ENCODE measurements around the gene INO80.
"Not testable (repeated sequence)": the region's sequence is repeated elsewhere in the genome, so short reads cannot be mapped to it uniquely, and the experiment has no call there.

Gene INO80

GRCh38 chr15:41116116-41116961, at the start of gene INO80:
Gene INO80, minus strand, starts transcription at chr15:41116280. Its CDS starts 19,970 bp downstream, at chr15:41096310.
- FAIRE-seq: peak; percentile 82

- no peak for FAIRE-seq
Measured at GRCh38 chr15:41161736-41162135, 45.7 kb upstream of the INO80 start.

DNA sequence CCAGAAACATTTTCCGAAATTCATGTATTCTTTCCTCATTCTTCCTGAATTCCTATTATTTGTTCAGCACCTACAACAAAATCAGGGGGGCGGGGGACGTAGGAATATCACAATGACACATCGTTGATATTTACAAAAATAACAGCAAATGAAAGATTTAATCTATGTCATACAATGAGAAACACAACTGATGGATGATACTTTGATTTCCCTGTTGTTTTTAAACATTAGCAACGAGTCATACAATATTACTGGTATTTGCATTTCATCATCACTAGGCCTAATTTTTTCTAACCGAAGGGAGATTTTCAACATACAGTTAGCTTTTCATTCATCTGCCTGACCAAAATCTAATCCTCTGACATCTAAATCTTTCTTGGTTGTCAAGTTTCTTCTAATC, 45.3 kb upstream of the INO80 start:
- no peak for FAIRE-seq

DNA sequence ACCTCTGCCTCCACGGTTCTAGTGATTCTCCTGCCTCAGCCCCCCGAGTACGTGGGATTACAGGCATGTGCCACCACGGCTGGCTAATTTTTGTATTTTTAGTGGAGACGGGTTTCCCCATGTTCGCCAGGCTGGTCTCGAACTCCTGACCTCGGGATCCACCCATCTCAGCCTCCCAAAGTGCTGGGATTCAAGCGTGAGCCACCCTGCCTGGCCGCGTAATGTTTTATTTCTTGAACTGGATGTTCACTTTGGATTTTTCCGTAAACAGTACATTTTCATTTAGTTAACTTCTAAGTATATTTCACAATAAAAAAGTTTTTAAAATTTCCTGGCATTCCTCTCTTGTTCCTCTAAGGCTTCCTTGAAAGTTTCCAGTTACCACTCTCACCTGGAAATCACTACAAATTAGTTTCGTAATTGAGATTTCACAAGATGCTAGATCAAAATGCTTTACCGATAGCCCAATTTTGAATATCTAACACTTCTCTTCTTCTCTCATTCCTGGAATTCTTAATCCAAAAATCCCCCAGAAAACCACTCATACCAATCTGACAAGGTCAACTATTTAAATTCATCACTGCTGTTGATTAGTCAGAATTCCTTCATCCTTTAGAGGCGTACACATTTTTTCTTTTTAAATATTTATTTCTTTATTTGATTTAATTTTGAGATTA, 44.7 kb upstream of the INO80 start:
- no peak for FAIRE-seq

DNA sequence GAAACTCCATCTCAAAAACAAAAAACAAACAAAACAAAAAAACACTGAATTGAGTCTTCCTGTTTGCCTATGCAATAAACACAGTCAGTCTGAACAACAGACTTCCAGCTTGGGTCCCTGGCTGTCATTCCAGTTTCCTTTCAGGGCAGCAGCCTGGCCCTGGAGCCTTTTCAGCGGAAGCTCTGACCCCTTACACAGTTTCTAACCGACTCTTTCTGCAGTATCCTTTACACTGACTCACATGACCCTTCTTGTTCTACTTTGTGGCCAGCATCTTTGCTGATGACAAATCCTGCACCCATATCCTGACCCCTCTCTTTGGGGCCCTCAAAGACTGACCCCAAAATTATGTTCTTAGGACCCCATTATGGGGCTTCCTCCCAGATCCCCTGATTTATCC, 38.3 kb upstream of the INO80 start:
- FAIRE-seq: no peak

GRCh38 chr15:41153733-41154132, 37.7 kb upstream of the INO80 start:
- FAIRE-seq: no peak

- FAIRE-seq: no peak
Measured at GRCh38 chr15:41151451-41152005, 35.4 kb upstream of the INO80 start.

- FAIRE-seq: no peak
Measured at GRCh38 chr15:41150279-41150678, 34.2 kb upstream of the INO80 start.

GRCh38 chr15:41148065-41148464, 32.0 kb upstream of the INO80 start:
- no peak for FAIRE-seq

- no peak for FAIRE-seq
Measured at GRCh38 chr15:41139619-41140018, 23.5 kb upstream of the INO80 start.

DNA sequence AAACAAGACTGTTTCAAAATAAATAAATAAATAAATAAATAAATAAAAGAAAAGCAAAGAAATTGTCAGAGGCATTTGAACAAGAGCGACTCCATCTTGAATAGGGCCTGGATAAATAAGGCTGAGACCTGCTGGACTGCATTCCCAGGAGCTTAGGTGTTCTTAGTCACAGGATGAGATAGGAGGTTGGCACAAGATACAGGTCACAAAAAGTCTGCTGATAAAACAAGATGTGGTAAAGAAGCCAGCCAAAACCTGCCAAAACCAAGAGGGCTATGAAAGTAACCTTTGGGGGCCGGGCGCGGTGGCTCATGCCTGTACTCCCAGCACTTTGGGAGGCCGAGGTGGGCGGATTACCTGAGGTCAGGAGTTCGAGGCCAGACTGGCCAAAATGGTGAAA, 23.0 kb upstream of the INO80 start:
- not testable (repeated sequence) for FAIRE-seq

DNA sequence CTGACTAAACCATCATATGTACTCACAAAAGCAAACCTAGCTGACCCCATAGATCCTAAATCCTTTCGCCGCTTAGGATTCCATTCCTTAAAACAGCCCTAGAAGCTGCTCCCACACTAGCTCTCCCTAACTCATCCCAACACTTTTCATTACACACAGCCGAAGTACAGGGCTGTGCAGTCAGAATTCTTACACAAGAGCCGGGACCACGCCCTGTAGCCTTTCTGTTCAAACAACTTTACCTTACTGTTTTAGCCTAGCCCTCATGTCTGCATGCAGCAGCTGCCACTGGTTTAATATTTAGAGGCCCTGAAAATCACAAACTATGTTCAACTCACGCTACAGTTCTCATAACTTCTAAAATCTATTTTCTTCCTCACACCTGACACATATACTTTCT, 19.5 kb upstream of the INO80 start:
- FAIRE-seq: not testable (repeated sequence)

DNA sequence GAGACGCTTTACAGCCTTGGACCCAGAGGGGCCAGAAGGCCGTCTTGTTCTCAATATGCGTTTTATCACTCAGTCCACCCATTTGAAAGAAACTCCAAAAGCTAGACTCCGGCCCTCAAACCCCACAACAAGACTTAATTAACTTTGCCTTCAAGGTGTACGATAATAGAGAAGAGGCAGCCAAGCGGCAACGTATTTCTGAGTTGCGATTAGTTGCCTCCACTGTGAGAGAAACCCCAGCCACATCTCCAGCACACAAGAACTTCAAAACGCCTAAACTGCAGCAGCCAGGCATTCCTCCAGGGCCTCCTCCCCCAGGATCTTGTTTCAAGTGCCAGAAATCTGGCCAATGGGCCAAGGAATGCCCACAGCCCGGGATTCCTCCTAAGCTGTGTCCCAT, 17.4 kb upstream of the INO80 start:
- FAIRE-seq: no peak

DNA sequence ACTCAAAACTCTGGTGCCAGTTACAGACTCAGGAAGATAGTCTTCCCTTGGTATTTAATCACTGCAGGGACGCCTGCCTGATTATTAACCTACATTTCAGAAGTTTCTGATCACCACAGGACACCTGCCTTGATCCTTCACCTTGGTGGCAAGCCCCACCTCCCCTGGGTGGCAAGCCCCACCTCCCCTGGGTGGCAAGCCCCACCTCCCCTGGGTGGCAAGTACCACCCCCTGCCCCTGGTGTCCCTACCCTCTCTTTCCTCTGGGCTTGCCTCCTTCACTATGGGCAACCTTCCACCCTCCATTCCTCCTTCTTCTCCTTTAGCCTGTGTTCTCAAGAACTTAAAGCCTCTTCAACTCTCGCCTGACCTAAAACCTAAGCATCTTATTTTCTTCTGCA, 16.0 kb upstream of the INO80 start:
- not testable (repeated sequence) for FAIRE-seq

GRCh38 chr15:41128174-41128902, 12.3 kb upstream of the INO80 start:
- no peak for FAIRE-seq

- FAIRE-seq: no peak
Measured at GRCh38 chr15:41125931-41126642, 10.0 kb upstream of the INO80 start.

DNA sequence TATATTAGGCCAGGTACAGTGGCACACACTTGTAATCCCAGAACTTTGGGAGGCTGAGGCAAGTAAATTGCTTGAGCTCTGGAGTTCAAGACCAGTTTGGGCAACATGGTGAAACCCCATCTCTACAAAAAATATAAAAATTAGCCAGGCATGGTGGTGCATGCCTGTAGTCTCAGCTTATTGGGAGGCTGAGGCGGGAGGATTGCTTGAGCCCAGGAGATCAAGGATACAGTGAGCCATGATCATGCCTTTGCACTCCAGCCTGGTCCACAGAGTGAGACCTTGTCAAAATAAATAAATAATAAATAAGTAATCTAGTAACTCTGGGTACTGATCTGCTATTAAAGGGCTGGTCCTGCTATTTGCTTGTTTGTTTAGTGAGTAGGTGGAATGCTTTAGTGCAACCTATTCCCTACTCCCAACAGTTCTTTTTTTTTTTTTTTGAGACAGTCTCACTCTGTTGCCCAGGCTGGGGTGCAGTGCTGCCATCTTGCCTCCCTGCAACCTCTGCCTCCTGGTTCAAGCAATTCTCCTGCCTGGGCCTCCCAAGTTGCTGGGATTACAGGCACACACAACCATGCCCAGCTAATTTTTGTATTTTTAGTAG, 9.1 kb upstream of the INO80 start:
- no peak for FAIRE-seq

DNA sequence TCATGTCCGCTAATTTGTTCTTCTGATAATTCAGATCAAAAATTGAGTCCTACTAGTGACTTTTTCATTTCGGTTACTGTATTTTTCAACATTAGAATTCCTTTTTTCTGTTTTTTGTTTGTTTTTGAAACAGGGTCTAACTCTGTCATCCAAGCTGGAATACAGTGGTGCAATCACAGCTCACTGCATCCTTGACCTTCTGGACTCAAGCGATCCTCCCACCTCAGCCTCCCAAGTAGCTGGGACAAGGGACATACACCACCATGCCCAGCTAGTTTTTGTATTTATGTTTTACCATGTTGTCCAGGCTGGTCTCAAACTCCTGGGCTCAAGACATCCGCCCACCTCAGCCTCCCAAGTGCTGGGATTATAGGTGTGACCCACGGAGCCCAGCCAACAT, 8.0 kb upstream of the INO80 start:
- FAIRE-seq: no peak

DNA sequence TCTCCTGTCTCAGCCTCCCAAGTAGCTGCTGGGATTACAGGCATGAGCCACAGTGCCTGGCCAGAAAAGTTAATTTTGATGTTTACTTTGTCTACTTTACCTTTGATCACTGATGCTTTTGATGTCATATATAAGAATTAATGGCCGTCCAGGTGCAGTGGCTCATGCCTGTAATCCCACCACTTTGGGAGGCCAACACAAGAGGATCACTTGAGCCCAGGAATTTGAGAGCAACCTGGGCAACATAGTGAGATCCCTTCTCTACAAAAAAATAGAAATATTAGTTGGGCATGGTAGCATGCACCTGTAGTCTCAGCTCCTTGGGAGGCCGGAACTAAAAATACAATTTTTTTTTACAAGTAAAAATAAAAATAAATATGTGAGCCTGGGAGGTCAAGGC, 6.8 kb upstream of the INO80 start:
- no peak for FAIRE-seq

DNA sequence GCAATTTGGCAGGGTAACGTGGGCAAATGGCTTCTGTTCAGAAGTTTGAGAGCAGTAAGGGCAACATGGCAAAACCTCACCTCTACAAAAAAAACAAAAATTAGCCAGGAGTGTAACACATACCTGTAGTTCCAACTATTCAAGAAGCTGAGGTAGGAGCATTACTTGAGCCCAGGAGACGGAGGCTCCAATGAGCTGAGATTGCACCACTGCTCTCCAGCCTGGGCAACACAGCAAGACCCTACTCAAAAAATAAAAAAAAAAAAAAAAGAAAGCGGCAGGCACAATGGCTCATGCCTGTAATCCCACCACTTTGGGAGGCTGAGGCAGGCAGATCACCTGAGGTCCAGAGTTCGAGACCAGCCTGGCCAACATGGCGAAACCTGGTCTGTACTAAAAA, 5.9 kb upstream of the INO80 start:
- no peak for FAIRE-seq

- FAIRE-seq: no peak
Measured at GRCh38 chr15:41116962-41117252, 827 bp upstream of the INO80 start.

DNA sequence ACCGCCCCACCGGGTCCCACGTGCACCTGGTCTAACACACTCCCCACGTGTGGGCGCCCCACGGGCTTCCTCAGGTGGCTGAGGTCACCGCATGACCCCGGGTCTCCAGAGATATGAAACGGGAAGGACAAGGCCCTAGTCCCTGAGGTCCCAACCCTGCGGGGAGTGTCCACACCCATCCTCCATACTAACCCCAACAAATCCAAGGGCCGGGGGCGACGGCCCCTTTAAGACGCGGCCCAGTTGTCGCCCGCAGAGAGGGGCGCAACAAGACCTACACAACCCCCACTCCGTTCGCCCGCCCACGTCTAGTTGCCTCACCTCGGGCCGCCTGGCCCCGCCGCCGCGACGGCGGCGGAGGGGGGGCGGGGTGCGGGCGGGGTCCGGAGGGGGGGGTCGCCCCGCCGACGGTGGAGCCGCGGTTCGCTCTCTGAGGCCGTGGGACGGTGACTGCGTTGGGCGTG, 396 bp downstream of the INO80 start:
- FAIRE-seq: no peak
